NCI-H460 (cell line): ENCODE measurements around the gene PHEX. TPM values are rescaled to one million over a fixed set of nuclear protein-coding genes. Genes with fewer than 3 reads are reported as not detected.

Experiments used
- DNase-seq: peaks from one replicate; pipeline ENCODE4 v3.0.0-alpha.2; 2016; ENCODE audit warnings: low read depth; ENCODE audit errors: extremely low read depth
- polyA plus RNA-seq: library from polyadenylated mRNA; depleted of rRNA; stranded (reverse); fragments of >200 nt; gene quantifications from 2 replicates; pipeline ENCODE4 v1.2.3, GENCODE V29; 2014; cell fraction: nucleus; rRNA removed
- total RNA-seq: library from RNA; depleted of rRNA; stranded (reverse); fragments of >200 nt; shearing (Covaris generic); gene quantifications from 2 replicates; pipeline ENCODE4 v1.2.3, GENCODE V29; 2014; rRNA removed

Gene PHEX
- 0.64 and 0.84 TPM in 2 replicates for total RNA-seq
- 0.07 and 0.40 TPM in 2 replicates for polyA plus RNA-seq

- no peak for DNase-seq
Observed at GRCh38 chrX:22032084-22032483, at the start of gene PHEX. Gene PHEX (plus strand): TSS chrX:22032325. CDS start chrX:22033006, 681 bp downstream.

GRCh38 chrX:21985332-21985777, 46.8 kb upstream of the PHEX start:
- peak; percentile 79 for DNase-seq

GRCh38 chrX:21986596-21986995, 45.5 kb upstream of the PHEX start:
- no peak for DNase-seq

- DNase-seq: no peak
Observed at GRCh38 chrX:21989384-21989783, 42.7 kb upstream of the PHEX start.

- no peak for DNase-seq
Observed at GRCh38 chrX:21990832-21991231, 41.3 kb upstream of the PHEX start.

- DNase-seq: no peak
Observed at GRCh38 chrX:21991504-21991903, 40.6 kb upstream of the PHEX start.

GRCh38 chrX:21993265-21993664, 38.9 kb upstream of the PHEX start:
- DNase-seq: no peak

GRCh38 chrX:21996872-21997455, 35.2 kb upstream of the PHEX start:
- peak; percentile 33 for DNase-seq

GRCh38 chrX:21998037-21998436, 34.1 kb upstream of the PHEX start:
- DNase-seq: no peak

GRCh38 chrX:22004866-22005265, 27.3 kb upstream of the PHEX start:
- DNase-seq: no peak

GRCh38 chrX:22012051-22012450, 20.1 kb upstream of the PHEX start:
- DNase-seq: no peak

- no peak for DNase-seq
Observed at GRCh38 chrX:22012931-22013330, 19.2 kb upstream of the PHEX start.

- DNase-seq: no peak
Observed at GRCh38 chrX:22015139-22015750, 16.9 kb upstream of the PHEX start.

GRCh38 chrX:22021751-22022324, 10.3 kb upstream of the PHEX start:
- DNase-seq: no peak

- DNase-seq: no peak
Observed at GRCh38 chrX:22024577-22024976, 7.5 kb upstream of the PHEX start.

- DNase-seq: no peak
Observed at GRCh38 chrX:22025751-22026150, 6.4 kb upstream of the PHEX start.

GRCh38 chrX:22026731-22027130, 5.4 kb upstream of the PHEX start:
- DNase-seq: no peak

GRCh38 chrX:22032506-22032905, 381 bp downstream of the PHEX start:
- no peak for DNase-seq

- no peak for DNase-seq
Observed at GRCh38 chrX:22033818-22034217, 1.7 kb downstream of the PHEX start.

GRCh38 chrX:22035236-22035635, 3.1 kb downstream of the PHEX start:
- no peak for DNase-seq

- no peak for DNase-seq
Observed at GRCh38 chrX:22037225-22037624, 5.1 kb downstream of the PHEX start.

- no peak for DNase-seq
Observed at GRCh38 chrX:22037911-22038537, 5.9 kb downstream of the PHEX start.
